OCI-LY1 (cell line): ENCODE data around the gene SYNE2.

Source experiments
- H2AFZ ChIP-seq: fragments of 200-600 bp; sonication (generic), shearing (Covaris generic); 2 replicates; pipeline ENCODE4 v1.6.0; 2014; ENCODE audit warnings: antibody characterized with exemption, mild to moderate bottlenecking, low read length
- H3F3A ChIP-seq: fragments of 200-600 bp; sonication (generic), shearing (Covaris generic); 2 replicates; pipeline ENCODE4 v1.6.0; 2014; ENCODE audit warnings: mild to moderate bottlenecking, antibody characterized with exemption, low read length, moderate library complexity; ENCODE audit not compliant: insufficient read depth
- H3K27ac ChIP-seq: fragments of 200-600 bp; sonication (generic); 2 replicates; pipeline ENCODE4 v1.5.1; 2014; ENCODE audit warnings: low read length, mixed run types, mild to moderate bottlenecking, low read depth; ENCODE audit not compliant: poor library complexity, severe bottlenecking
- H3K27me3 ChIP-seq: fragments of 200-600 bp; sonication (generic); 2 replicates; pipeline ENCODE4 v1.6.0; 2014; ENCODE audit warnings: antibody characterized with exemption, mild to moderate bottlenecking, low read length, moderate library complexity; ENCODE audit not compliant: insufficient read depth
- H3K36me3 ChIP-seq: fragments of 200-600 bp; sonication (generic); 2 replicates; pipeline ENCODE4 v1.6.1; 2014; ENCODE audit warnings: mild to moderate bottlenecking, antibody characterized with exemption, low read length, moderate library complexity, mixed read lengths; ENCODE audit not compliant: insufficient read depth
- H3K4me1 ChIP-seq: fragments of 200-600 bp; sonication (generic); 2 replicates; pipeline ENCODE4 v1.5.1; 2014; ENCODE audit warnings: mild to moderate bottlenecking, low read length, moderate library complexity; ENCODE audit not compliant: insufficient read depth, severe bottlenecking
- H3K4me2 ChIP-seq: fragments of 200-600 bp; sonication (generic), shearing (Covaris generic); 2 replicates; pipeline ENCODE4 v1.6.1; 2014; ENCODE audit warnings: low read length
- H3K4me3 ChIP-seq: fragments of 200-600 bp; sonication (generic); 2 replicates; pipeline ENCODE4 v1.5.1; 2014; ENCODE audit warnings: low read length, low read depth, mild to moderate bottlenecking, mixed read lengths; ENCODE audit not compliant: poor library complexity, severe bottlenecking
- H3K79me2 ChIP-seq: fragments of 200-600 bp; shearing (Covaris generic); 2 replicates; pipeline ENCODE4 v1.6.1; 2016; ENCODE audit warnings: mixed run types, low read length, mixed read lengths; ENCODE audit not compliant: insufficient read depth
- H3K9ac ChIP-seq: fragments of 200-600 bp; sonication (generic), shearing (Covaris generic); 2 replicates; pipeline ENCODE4 v1.6.1; 2014; ENCODE audit warnings: mild to moderate bottlenecking, low read length, mixed read lengths
- H3K9me2 ChIP-seq: fragments of 200-600 bp; sonication (generic), shearing (Covaris generic); 2 replicates; pipeline ENCODE4 v1.6.1; 2014; ENCODE audit warnings: low read depth, mild to moderate bottlenecking, low read length, mixed read lengths
- H3K9me3 ChIP-seq: fragments of 200-600 bp; shearing (Covaris generic); 2 replicates; pipeline ENCODE4 v1.6.1; 2014; ENCODE audit warnings: low read length, mixed read lengths
- H4K20me1 ChIP-seq: fragments of 200-600 bp; sonication (generic), shearing (Covaris generic); 2 replicates; pipeline ENCODE4 v1.6.0; 2016; ENCODE audit warnings: mild to moderate bottlenecking, low read length; ENCODE audit not compliant: insufficient read depth
- EZH2 ChIP-seq: fragments of 200-600 bp; sonication (generic), shearing (Covaris generic); IDR thresholded peaks from 2 replicates; pipeline ENCODE4 v1.8.0; 2017; ENCODE audit warnings: borderline replicate concordance, mixed run types, mild to moderate bottlenecking, antibody characterized with exemption, low read length, moderate library complexity, mixed read lengths
- TF ChIP-seq, protein P1 (sequence below): fragments of 200-600 bp; sonication (generic), shearing (Covaris generic); IDR thresholded peaks from 2 replicates; pipeline ENCODE4 v1.5.1; 2017; ENCODE audit warnings: mild to moderate bottlenecking, antibody characterized with exemption, low read length, moderate library complexity, mixed read lengths

Gene SYNE2

DNA sequence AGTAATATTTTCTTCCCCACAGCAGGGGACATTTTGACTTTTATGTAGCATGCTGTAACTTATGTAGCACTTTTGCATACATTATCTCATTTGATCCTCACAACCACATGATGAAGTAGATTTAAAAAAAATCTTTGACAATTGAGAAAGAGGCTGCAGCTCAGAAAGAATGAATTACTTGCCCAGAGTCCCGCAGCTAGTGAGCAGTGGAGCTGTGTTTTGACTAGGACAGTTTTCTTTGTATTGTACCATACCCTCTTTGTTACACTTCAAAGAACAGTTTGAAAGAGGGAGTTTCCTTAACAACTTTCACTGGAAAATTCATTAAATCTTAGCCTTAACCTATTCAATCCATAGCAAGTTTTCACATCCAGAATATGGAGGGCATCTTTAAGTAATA, 58.6 kb downstream of the SYNE2 start:
- H3K9me2 ChIP-seq = no peaks in the 10 kb centered on the region
- no peak overlapping the region for H3K4me3 ChIP-seq
- H3K4me1 ChIP-seq = peaks cover 34% of the 10 kb centered on the region
- H3K9me3 ChIP-seq = no peaks in the 10 kb centered on the region
- H3F3A ChIP-seq = no peaks in the 10 kb centered on the region
- H3K4me2 ChIP-seq = no peak overlapping the region
- peaks cover 56% of the 10 kb centered on the region; the same call in 1 of the 2 replicates for H3K36me3 ChIP-seq
- H2AFZ ChIP-seq = no peak overlapping the region
- H3K27ac ChIP-seq = no peak overlapping the region
- no peak overlapping the region for H3K9ac ChIP-seq
- H3K27me3 ChIP-seq = no peaks in the 10 kb centered on the region
- no peaks in the 10 kb centered on the region for H4K20me1 ChIP-seq
- H3K79me2 ChIP-seq = peaks cover 37% of the 10 kb centered on the region
- TF ChIP-seq, protein P1, sequence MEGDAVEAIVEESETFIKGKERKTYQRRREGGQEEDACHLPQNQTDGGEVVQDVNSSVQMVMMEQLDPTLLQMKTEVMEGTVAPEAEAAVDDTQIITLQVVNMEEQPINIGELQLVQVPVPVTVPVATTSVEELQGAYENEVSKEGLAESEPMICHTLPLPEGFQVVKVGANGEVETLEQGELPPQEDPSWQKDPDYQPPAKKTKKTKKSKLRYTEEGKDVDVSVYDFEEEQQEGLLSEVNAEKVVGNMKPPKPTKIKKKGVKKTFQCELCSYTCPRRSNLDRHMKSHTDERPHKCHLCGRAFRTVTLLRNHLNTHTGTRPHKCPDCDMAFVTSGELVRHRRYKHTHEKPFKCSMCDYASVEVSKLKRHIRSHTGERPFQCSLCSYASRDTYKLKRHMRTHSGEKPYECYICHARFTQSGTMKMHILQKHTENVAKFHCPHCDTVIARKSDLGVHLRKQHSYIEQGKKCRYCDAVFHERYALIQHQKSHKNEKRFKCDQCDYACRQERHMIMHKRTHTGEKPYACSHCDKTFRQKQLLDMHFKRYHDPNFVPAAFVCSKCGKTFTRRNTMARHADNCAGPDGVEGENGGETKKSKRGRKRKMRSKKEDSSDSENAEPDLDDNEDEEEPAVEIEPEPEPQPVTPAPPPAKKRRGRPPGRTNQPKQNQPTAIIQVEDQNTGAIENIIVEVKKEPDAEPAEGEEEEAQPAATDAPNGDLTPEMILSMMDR = no peak
- no peak for TF ChIP-seq EZH2

DNA sequence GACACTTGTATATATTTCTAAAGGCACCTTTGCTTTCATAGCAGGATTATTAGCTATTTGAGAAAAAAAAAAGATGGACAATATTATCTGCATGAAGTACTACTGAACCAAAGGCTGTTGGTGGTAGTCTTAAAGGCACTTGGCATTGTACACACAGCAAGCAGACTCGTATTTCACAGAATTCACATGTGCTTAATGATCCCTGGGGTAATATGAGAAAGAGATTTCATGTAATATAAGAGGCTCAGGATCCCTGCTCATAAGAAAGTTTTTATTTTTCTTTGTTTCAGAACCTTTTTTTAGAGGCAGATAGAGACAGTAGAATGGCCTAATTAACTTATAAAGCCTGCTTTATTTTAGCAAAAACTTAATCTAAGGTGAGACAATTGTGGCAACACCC, 59.5 kb downstream of the SYNE2 start:
- H3K4me2 ChIP-seq = no peak overlapping the region
- peaks cover 35% of the 10 kb centered on the region for H3K79me2 ChIP-seq
- H3K4me1 ChIP-seq = peaks cover 31% of the 10 kb centered on the region
- no peaks in the 10 kb centered on the region for H3K9me2 ChIP-seq
- H2AFZ ChIP-seq = no peak overlapping the region
- no peak overlapping the region for H3K9ac ChIP-seq
- no peaks in the 10 kb centered on the region for H3K27me3 ChIP-seq
- H3K9me3 ChIP-seq = no peaks in the 10 kb centered on the region
- TF ChIP-seq, protein P1 = no peak
- no peak for TF ChIP-seq EZH2
- H3K36me3 ChIP-seq = peaks cover 56% of the 10 kb centered on the region; the same call in 1 of the 2 replicates
- no peak overlapping the region for H3K27ac ChIP-seq
- H3K4me3 ChIP-seq = no peak overlapping the region
- no peaks in the 10 kb centered on the region for H4K20me1 ChIP-seq
- H3F3A ChIP-seq = no peaks in the 10 kb centered on the region

DNA sequence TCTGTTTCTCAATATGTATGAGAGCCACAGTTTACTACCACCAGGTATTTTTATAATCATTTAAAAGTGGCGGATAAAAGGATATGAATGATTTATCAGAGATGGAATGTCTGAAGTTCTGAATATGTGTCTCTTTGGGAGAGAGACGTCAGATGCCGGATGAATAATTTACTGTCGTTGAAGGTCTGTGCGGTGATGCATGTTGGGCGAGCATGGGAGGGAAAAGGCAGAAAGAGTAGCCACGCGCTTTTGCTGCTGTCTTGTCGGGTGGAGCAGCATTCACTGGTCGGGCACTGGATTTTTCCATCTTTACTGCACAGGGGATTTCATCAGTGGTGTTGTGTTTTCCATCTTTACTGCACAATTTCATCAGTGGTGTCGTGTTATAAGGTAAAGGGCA, 65.6 kb downstream of the SYNE2 start:
- H3K79me2 ChIP-seq = peaks cover 22% of the 10 kb centered on the region
- H3F3A ChIP-seq = no peaks in the 10 kb centered on the region
- TF ChIP-seq, protein P1 = no peak
- TF ChIP-seq EZH2 = no peak
- H3K4me2 ChIP-seq = no peak overlapping the region
- no peaks in the 10 kb centered on the region for H3K9me3 ChIP-seq
- no peak overlapping the region for H3K4me3 ChIP-seq
- no peak overlapping the region for H2AFZ ChIP-seq
- H3K27me3 ChIP-seq = no peaks in the 10 kb centered on the region
- H3K4me1 ChIP-seq = peaks cover 29% of the 10 kb centered on the region
- H3K36me3 ChIP-seq = peaks cover 15% of the 10 kb centered on the region; the same call in 1 of the 2 replicates
- no peak overlapping the region for H3K27ac ChIP-seq
- no peak overlapping the region for H3K9ac ChIP-seq
- no peaks in the 10 kb centered on the region for H4K20me1 ChIP-seq
- no peaks in the 10 kb centered on the region for H3K9me2 ChIP-seq
